Erythroblast (primary cell): ENCODE measurements around the gene NKD2.

ENCODE experiments used
- GATA1 ChIP-seq: IDR thresholded peaks from 2 replicates; pipeline ENCODE4 v1.6.1; 2011; ENCODE audit warnings: low read depth, mild to moderate bottlenecking, control low read depth, low read length, moderate library complexity
- POLR2A ChIP-seq: IDR thresholded peaks from 2 replicates; pipeline ENCODE4 v1.6.1; 2011; ENCODE audit warnings: mild to moderate bottlenecking, low read length

- TF ChIP-seq POLR2A (no peak), GATA1 (no peak)
Measured at GRCh38 chr5:1007681-1008450, 736 bp upstream of the NKD2 start.
